Prostate gland (tissue), 2 donors: ENCODE data around the gene TMEM120A.

ENCODE experiments used
- CTCF ChIP-seq, 4 experiments: fragments of 200-600 bp in 2 of 4; fragments of 450-650 bp in 2 of 4; sonication (generic) in 2 of 4; IDR thresholded peaks; 1 replicate in 3 of 4; 2 replicates in 1 of 4; pipeline ENCODE4 v1.5.1; 2016 to 2019; ENCODE audit warnings: antibody characterized with exemption in 4 of 4, mild to moderate bottlenecking in 2 of 4, moderate library complexity in 2 of 4
- POLR2A ChIP-seq: fragments of 450-650 bp; IDR thresholded peaks from one replicate; pipeline ENCODE4 v1.6.1; 2016; ENCODE audit warnings: antibody characterized with exemption, mild to moderate bottlenecking

- TF ChIP-seq CTCF (IDR thresholded peaks at IDR 0.05): no peak
- TF ChIP-seq POLR2A: no peak
Observed at GRCh38 chr7:75966190-75966961, 28.0 kb downstream of the TMEM120A start.
